ENCODE measurements around the gene FAM171A1. TPM values are rescaled to one million over a fixed set of nuclear protein-coding genes. Genes with fewer than 3 reads are reported as not detected.

Gene FAM171A1
- total RNA-seq, 1 donor from 2014 or later, result not detected

GRCh38 chr10:15176269-15176668 is 194.8 kb downstream of the FAM171A1 start:
- ATAC-seq (ENCODE audit: low read depth) (no peak), DNase-seq (no peak)
- no peaks in the 10 kb centered on the region for H3K9me3 Mint-ChIP-seq
- no peaks in the 10 kb centered on the region for H3K4me1 Mint-ChIP-seq
- intact Hi-C loops (cut with micrococcal nuclease), result no loop called here
- H3K27me3 Mint-ChIP-seq, result peaks cover 4% of the 10 kb centered on the region
- POLR2A ChIA-PET, result no interaction called here
- CTCF ChIA-PET, result no interaction called here
- no peak overlapping the region for H3K27ac Mint-ChIP-seq
- TF ChIP-seq, protein P1, sequence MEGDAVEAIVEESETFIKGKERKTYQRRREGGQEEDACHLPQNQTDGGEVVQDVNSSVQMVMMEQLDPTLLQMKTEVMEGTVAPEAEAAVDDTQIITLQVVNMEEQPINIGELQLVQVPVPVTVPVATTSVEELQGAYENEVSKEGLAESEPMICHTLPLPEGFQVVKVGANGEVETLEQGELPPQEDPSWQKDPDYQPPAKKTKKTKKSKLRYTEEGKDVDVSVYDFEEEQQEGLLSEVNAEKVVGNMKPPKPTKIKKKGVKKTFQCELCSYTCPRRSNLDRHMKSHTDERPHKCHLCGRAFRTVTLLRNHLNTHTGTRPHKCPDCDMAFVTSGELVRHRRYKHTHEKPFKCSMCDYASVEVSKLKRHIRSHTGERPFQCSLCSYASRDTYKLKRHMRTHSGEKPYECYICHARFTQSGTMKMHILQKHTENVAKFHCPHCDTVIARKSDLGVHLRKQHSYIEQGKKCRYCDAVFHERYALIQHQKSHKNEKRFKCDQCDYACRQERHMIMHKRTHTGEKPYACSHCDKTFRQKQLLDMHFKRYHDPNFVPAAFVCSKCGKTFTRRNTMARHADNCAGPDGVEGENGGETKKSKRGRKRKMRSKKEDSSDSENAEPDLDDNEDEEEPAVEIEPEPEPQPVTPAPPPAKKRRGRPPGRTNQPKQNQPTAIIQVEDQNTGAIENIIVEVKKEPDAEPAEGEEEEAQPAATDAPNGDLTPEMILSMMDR (IDR thresholded peaks at IDR 0.05), result no peak
- H3K4me3 Mint-ChIP-seq, result no peak overlapping the region
- no peaks in the 10 kb centered on the region for H3K36me3 Mint-ChIP-seq (ENCODE audit: low read depth)

- CTCF ChIA-PET, result no interaction called here
- ATAC-seq (ENCODE audit: low read depth) (no peak), DNase-seq (no peak)
- Mint-ChIP-seq H3K4me1 (no peaks in the 10 kb centered on the region), H3K9me3 (no peaks in the 10 kb centered on the region), H3K36me3 (ENCODE audit: low read depth) (no peaks in the 10 kb centered on the region), H3K4me3 (no peak overlapping the region), H3K27ac (no peak overlapping the region), H3K27me3 (peaks cover 4% of the 10 kb centered on the region)
- TF ChIP-seq, protein P1 (IDR thresholded peaks at IDR 0.05), result no peak
- POLR2A ChIA-PET, result no interaction called here
- intact Hi-C loops (cut with micrococcal nuclease), result no loop called here
Measured at GRCh38 chr10:15175587-15175986, 195.5 kb downstream of the FAM171A1 start.

- POLR2A ChIA-PET, result interaction anchor here (0.7 kb wide), 1 partner anchor 74 kb away, joined by 3 read pairs; no protein-coding TSS in a partner anchor
- CTCF ChIA-PET, result no interaction called here
- intact Hi-C loops (cut with micrococcal nuclease), result no loop called here
Measured at GRCh38 chr10:15172306-15172840, 198.7 kb downstream of the FAM171A1 start.

DNA sequence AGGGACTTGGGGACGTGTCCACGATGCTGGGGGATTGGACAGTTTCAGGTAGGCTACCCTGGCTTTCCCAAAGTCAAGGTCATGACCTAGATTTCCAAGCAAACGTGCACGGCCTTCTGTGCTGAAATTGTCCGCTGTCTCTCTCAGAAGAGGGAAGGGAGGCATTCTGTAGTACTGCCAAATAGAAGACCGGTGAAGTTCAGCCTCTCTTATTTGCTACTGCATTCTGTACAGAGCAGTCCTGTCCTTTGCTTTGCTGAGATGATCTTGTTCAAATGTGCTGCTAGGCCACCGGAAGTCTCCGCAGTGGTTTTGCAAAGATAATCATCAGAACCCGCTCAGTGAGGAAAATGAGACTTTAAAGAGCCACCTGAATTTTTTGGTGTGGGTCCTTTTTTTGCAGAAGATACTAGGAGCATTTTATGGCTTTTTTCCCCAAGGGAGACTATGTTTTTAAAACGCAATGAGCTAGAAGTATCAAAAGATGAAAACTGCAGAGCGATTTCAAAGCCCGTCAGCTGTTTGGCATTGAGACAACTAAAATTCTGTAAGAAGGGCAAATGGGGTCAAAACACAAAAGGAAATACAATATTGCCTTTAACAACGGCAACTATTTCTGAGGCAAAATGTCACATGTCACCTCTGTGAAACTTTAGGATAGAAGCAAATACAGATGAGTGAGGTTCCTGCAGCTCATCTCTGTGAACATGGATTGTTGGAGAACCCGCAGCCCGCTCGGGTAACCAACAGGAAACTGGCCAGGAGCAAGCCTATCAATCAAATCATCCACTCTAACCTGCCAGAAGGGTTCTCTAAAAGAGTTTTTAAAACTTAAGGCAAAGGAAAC is 201.3 kb downstream of the FAM171A1 start:
- DNase-seq, result no peak
- ATAC-seq (ENCODE audit: low read depth), result no peak
- H3K36me3 Mint-ChIP-seq (ENCODE audit: low read depth), result peaks cover 3% of the 10 kb centered on the region
- TF ChIP-seq, protein P1 (IDR thresholded peaks at IDR 0.05), result no peak
- H3K4me3 Mint-ChIP-seq, result peak overlapping the region; percentile 58
- CTCF ChIA-PET, result no interaction called here
- H3K27ac Mint-ChIP-seq, result no peak overlapping the region
- no peaks in the 10 kb centered on the region for H3K9me3 Mint-ChIP-seq
- peaks cover 26% of the 10 kb centered on the region for H3K4me1 Mint-ChIP-seq
- POLR2A ChIA-PET, result interaction anchor here (0.7 to 4.1 kb wide), 6 partner anchors 20 to 217 kb away, joined by 3 to 39 read pairs (median 4); partner anchors contain the start of genes MEIG1 and RPP38
- intact Hi-C loops (cut with micrococcal nuclease), result loop anchor here (2.0 to 5.0 kb wide), 6 partner anchors 19 to 1822 kb away; partner anchors contain the start of genes CDNF, HSPA14, MSANTD7 and PRPF18
- H3K27me3 Mint-ChIP-seq, result no peaks in the 10 kb centered on the region

More at GRCh38 chr10:15172306-15172840, 198.7 kb downstream of the FAM171A1 start:
- Mint-ChIP-seq H3K4me1 (peaks cover 17% of the 10 kb centered on the region), H3K9me3 (no peaks in the 10 kb centered on the region), H3K27ac (no peak overlapping the region), H3K36me3 (ENCODE audit: low read depth) (peaks cover 3% of the 10 kb centered on the region), H3K27me3 (peaks cover 3% of the 10 kb centered on the region), H3K4me3 (no peak overlapping the region)
- ATAC-seq (ENCODE audit: low read depth) (no peak), DNase-seq (no peak)
- TF ChIP-seq, protein P1 (IDR thresholded peaks at IDR 0.05), result no peak

Data from activated B cell treated with CpG ODN at 0.5 μM for 24 hours (primary cell).